Glutamatergic neuron (in vitro differentiated cells): ENCODE results near the gene TYRO3. TPM values are rescaled to one million over a fixed set of nuclear protein-coding genes. Genes with fewer than 3 reads are reported as not detected.

Experiments used
- DNase-seq: peaks from one replicate; pipeline ENCODE4 v3.0.0; 2022
- H3K27ac Mint-ChIP-seq: one replicate; pipeline ENCODE4 v1.8.0; 2020; ENCODE audit warnings: mild to moderate bottlenecking, mixed read lengths, inconsistent platforms; ENCODE audit not compliant: unreplicated experiment
- H3K27me3 Mint-ChIP-seq: one replicate; pipeline ENCODE4 v1.8.0; 2020; ENCODE audit warnings: mild to moderate bottlenecking, moderate library complexity, mixed read lengths, inconsistent platforms; ENCODE audit not compliant: unreplicated experiment
- H3K36me3 Mint-ChIP-seq: one replicate; pipeline ENCODE4 v1.8.0; 2020; ENCODE audit warnings: mild to moderate bottlenecking, mixed read lengths, inconsistent platforms; ENCODE audit not compliant: unreplicated experiment
- H3K4me1 Mint-ChIP-seq: one replicate; pipeline ENCODE4 v1.8.0; 2020; ENCODE audit warnings: mild to moderate bottlenecking, low read depth, mixed read lengths, inconsistent platforms; ENCODE audit not compliant: unreplicated experiment
- H3K4me3 Mint-ChIP-seq: one replicate; pipeline ENCODE4 v1.8.0; 2020; ENCODE audit warnings: mild to moderate bottlenecking, mixed read lengths, inconsistent platforms; ENCODE audit not compliant: unreplicated experiment
- H3K9me3 Mint-ChIP-seq: one replicate; pipeline ENCODE4 v1.8.0; 2020; ENCODE audit warnings: mild to moderate bottlenecking, moderate library complexity, mixed read lengths, inconsistent platforms; ENCODE audit not compliant: unreplicated experiment
- total RNA-seq: library from RNA; stranded (reverse); fragmentation: NEBNext Ultra II Directional; extraction: Animal tissue kit (Norgen Biotek cat#: 25700); gene quantifications from one replicate; pipeline ENCODE4 v1.2.1, GENCODE V29; 2021; ENCODE audit not compliant: unreplicated experiment
- TF ChIP-seq, protein P1 (sequence below): fragments of 200-600 bp; sonication (generic); IDR thresholded peaks from one replicate; pipeline ENCODE4 v1.5.0; 2021; ENCODE audit not compliant: partially characterized antibody, unreplicated experiment

The TYRO3 gene
- total RNA-seq, 1 donor from 2014 or later: 5.1 TPM

- H3K4me3 Mint-ChIP-seq: no peak overlapping the region
- peaks cover 5% of the 10 kb centered on the region for H3K4me1 Mint-ChIP-seq
- no peak overlapping the region for H3K27ac Mint-ChIP-seq
- H3K27me3 Mint-ChIP-seq: peaks cover 5% of the 10 kb centered on the region
- no peak for DNase-seq
- TF ChIP-seq, protein P1, sequence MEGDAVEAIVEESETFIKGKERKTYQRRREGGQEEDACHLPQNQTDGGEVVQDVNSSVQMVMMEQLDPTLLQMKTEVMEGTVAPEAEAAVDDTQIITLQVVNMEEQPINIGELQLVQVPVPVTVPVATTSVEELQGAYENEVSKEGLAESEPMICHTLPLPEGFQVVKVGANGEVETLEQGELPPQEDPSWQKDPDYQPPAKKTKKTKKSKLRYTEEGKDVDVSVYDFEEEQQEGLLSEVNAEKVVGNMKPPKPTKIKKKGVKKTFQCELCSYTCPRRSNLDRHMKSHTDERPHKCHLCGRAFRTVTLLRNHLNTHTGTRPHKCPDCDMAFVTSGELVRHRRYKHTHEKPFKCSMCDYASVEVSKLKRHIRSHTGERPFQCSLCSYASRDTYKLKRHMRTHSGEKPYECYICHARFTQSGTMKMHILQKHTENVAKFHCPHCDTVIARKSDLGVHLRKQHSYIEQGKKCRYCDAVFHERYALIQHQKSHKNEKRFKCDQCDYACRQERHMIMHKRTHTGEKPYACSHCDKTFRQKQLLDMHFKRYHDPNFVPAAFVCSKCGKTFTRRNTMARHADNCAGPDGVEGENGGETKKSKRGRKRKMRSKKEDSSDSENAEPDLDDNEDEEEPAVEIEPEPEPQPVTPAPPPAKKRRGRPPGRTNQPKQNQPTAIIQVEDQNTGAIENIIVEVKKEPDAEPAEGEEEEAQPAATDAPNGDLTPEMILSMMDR: no peak
- H3K9me3 Mint-ChIP-seq: peaks cover 6% of the 10 kb centered on the region
- H3K36me3 Mint-ChIP-seq: no peaks in the 10 kb centered on the region
Measured at GRCh38 chr15:41554343-41554742, 4.7 kb upstream of the TYRO3 start.

DNA sequence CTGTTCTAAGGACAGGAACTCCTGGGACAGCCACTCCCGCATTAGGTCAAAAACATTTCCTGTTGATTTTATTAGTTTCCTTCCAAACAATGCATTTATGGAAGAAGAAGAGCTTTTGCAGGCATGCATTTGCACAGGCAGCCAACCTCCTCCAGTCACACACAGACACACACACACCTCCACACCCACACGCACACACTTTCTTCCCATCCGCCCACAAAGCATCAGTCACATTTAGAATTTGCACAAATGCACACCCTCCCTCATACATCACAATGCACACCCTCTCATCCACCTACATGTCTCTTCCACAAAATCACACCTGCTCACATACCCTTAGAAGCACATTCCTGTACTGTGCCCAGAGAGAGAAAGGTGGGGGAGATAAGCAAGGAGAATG is 4.1 kb upstream of the TYRO3 start:
- no peak overlapping the region for H3K4me3 Mint-ChIP-seq
- H3K4me1 Mint-ChIP-seq: peaks cover 5% of the 10 kb centered on the region

GRCh38 chr15:41556677-41557076 is 2.3 kb upstream of the TYRO3 start:
- no peak overlapping the region for H3K27ac Mint-ChIP-seq
- H3K4me3 Mint-ChIP-seq: no peak overlapping the region
- no peak for DNase-seq
- peaks cover 8% of the 10 kb centered on the region for H3K27me3 Mint-ChIP-seq
- no peaks in the 10 kb centered on the region for H3K36me3 Mint-ChIP-seq
- peaks cover 6% of the 10 kb centered on the region for H3K4me1 Mint-ChIP-seq
- H3K9me3 Mint-ChIP-seq: peaks cover 6% of the 10 kb centered on the region
- TF ChIP-seq, protein P1: no peak

More for the DNA sequence above, 4.1 kb upstream of the TYRO3 start:
- Mint-ChIP-seq H3K36me3 (no peaks in the 10 kb centered on the region), H3K27me3 (peaks cover 5% of the 10 kb centered on the region), H3K27ac (no peak overlapping the region), H3K9me3 (peaks cover 6% of the 10 kb centered on the region)
- TF ChIP-seq, protein P1: no peak
- no peak for DNase-seq

GRCh38 chr15:41557673-41558399 is 1.2 kb upstream of the TYRO3 start:
- TF ChIP-seq, protein P1: peak; percentile 80
- DNase-seq: peak; percentile 81
- H3K4me3 Mint-ChIP-seq: peak overlapping the region; percentile 82
- peaks cover 8% of the 10 kb centered on the region for H3K27me3 Mint-ChIP-seq
- H3K27ac Mint-ChIP-seq: peak overlapping the region; percentile 64
- peaks cover 9% of the 10 kb centered on the region for H3K4me1 Mint-ChIP-seq
- no peaks in the 10 kb centered on the region for H3K36me3 Mint-ChIP-seq
- H3K9me3 Mint-ChIP-seq: peaks cover 6% of the 10 kb centered on the region

DNA sequence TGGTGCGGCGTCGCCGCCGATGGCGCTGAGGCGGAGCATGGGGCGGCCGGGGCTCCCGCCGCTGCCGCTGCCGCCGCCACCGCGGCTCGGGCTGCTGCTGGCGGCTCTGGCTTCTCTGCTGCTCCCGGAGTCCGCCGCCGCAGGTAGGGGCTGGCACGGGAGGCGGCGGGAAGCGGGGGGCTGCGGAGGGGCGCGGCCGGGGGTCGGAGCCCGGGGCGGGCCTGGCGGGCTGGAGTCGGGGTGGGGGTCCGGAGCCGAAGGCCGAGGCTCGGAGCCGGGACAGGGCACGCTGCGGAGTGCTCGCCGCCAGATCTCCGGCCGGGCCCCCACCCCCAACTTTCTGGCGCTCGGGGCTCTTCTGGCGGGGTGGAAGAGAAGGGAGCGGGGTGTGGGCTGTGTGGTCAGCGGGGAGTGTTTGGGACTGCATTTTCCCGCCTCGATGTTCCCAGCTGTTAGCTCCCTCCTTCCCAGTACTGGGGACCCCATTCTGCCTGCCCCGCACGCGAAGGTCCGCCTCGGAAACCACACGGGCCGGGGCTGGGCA is 299 bp downstream of the TYRO3 start:
- DNase-seq: no peak
- Mint-ChIP-seq H3K36me3 (no peaks in the 10 kb centered on the region), H3K4me1 (peaks cover 15% of the 10 kb centered on the region), H3K4me3 (peak overlapping the region; percentile 70), H3K27me3 (peaks cover 13% of the 10 kb centered on the region), H3K9me3 (peaks cover 6% of the 10 kb centered on the region), H3K27ac (no peak overlapping the region)
- TF ChIP-seq, protein P1: no peak
